C4-2B (cell line): Measurements from ENCODE around the gene GABRA5.

Experiments used
- H3K27ac ChIP-seq: fragments of 450-650 bp; 2 replicates; pipeline ENCODE4 v1.5.1; 2017
- ZFX ChIP-seq: fragments of 450-650 bp; IDR thresholded peaks from 2 replicates; pipeline ENCODE4 v1.6.1; 2017
- TF ChIP-seq, protein P1 (sequence below): fragments of 450-650 bp; conservative IDR thresholded peaks from 2 replicates; pipeline ENCODE4 v1.5.1; 2017; ENCODE audit warnings: mild to moderate bottlenecking

GABRA5 gene

DNA sequence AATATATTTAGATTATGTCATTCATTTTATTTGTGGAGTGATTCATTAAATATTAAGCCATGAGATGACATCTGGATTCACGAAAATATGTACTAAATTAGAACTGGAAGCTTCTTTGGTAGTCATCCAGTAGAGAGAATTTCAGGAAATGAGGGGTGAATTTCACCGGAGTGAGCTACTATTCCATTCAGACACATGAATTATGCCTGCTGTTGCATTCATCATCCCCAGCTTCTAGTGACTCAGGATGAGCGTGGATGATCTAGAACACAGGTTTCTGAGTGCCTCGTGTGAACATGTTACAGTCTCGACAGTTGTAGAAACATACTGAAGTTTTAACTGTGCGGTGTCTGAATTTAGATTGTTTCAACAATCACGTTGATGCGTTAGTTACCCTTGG, 61.2 kb downstream of the GABRA5 start:
- no peak overlapping the region for H3K27ac ChIP-seq
- no peak for TF ChIP-seq ZFX
- TF ChIP-seq, protein P1, sequence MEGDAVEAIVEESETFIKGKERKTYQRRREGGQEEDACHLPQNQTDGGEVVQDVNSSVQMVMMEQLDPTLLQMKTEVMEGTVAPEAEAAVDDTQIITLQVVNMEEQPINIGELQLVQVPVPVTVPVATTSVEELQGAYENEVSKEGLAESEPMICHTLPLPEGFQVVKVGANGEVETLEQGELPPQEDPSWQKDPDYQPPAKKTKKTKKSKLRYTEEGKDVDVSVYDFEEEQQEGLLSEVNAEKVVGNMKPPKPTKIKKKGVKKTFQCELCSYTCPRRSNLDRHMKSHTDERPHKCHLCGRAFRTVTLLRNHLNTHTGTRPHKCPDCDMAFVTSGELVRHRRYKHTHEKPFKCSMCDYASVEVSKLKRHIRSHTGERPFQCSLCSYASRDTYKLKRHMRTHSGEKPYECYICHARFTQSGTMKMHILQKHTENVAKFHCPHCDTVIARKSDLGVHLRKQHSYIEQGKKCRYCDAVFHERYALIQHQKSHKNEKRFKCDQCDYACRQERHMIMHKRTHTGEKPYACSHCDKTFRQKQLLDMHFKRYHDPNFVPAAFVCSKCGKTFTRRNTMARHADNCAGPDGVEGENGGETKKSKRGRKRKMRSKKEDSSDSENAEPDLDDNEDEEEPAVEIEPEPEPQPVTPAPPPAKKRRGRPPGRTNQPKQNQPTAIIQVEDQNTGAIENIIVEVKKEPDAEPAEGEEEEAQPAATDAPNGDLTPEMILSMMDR = no peak

DNA sequence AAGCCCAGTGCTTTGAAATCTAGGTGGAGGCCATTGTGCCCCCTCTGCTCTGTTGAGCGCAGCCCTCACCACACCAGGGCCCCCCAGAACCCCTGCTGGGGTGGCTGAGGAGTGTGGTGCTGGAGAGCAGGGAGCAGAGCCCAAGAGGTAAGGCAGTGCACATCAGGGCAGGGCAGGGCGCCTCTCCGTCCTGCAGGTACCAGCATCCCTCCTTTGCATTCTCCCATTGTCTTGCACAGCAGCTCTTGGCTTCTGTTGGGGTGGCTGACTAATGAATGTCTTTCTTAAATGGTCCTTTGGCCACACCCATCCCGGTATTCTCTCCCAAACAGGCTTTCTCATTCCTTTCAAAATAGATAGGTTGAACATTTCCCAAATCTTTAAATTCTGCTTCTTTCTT, 62.7 kb downstream of the GABRA5 start:
- no peak overlapping the region for H3K27ac ChIP-seq
- TF ChIP-seq ZFX = no peak
- TF ChIP-seq, protein P1 = no peak

DNA sequence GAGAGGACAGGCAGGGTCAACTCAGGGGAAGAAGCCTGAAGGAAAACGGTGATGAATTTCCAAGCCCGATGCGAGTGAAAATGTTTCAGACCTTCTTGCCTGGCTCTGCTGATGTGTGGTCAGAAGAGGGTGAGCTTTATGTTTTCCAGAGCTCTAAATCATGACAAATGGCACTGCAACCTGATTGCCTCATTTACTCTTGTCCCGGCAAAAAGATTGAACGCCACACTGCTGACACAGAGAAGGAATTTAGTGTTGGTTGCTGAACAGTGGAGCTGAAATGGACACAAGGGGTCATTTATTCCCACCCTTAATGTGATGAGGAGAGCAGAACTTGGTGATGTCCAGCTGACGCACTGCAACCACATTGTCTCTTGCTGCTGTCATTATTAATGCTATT, 68.0 kb downstream of the GABRA5 start:
- TF ChIP-seq, protein P1 = no peak
- TF ChIP-seq ZFX = no peak
- no peak overlapping the region for H3K27ac ChIP-seq

DNA sequence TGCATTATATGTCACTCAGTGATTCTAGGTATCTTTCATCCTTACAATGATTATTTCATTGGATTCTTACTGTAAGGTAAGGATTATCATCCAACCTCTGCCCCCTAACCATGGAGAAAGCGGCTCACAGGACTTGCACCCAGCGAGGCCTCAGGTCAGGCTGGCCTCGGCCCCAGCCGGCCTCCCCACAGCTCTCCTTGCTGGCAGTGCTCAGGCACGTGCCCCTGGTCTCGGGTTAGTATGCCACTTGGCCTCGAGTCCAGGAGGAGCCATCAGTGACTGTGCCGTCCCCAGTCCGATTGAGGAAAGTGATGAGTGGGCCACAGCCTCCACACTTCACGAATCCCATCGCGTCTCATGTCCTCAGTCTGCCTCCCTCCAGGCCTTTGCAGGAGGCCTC, 68.5 kb downstream of the GABRA5 start:
- TF ChIP-seq, protein P1 = no peak
- no peak for TF ChIP-seq ZFX
- no peak overlapping the region for H3K27ac ChIP-seq

DNA sequence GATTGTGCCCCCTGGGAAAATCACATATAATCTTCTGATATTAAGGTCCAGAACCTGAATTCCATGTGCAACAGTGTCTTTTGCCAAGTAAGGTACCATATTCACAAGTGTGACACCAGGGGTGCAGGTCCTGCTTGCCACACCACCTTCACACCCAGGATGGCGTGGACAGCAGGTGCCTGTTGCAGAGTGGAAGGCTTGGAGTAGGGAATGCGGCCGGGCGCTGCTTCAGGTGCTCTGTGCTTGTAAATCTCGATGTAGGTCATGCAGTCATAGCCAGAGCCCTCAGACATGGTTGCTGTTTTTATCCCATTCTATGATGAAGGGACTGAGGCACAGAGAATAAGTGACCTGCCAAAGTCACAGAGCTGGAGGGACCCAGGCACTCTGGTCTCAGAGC, 69.6 kb downstream of the GABRA5 start:
- no peak overlapping the region for H3K27ac ChIP-seq
- no peak for TF ChIP-seq ZFX
- TF ChIP-seq, protein P1 = no peak

DNA sequence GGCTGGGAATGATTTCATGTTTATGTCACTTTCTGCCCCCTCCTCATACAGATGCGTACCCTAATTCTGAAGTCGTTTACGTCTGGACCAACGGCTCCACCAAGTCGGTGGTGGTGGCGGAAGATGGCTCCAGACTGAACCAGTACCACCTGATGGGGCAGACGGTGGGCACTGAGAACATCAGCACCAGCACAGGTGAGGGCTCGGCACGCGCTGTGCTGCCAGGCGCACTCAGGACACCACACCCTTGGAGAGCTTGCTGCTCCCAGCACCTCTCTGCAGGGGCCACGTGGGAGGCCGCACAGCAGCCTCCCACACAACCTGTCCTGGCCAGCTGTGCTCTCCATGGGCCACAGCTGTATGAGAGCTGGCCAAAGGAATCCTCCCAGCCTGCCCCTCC, 70.3 kb downstream of the GABRA5 start:
- TF ChIP-seq, protein P1 = no peak
- no peak for TF ChIP-seq ZFX
- H3K27ac ChIP-seq = no peak overlapping the region

DNA sequence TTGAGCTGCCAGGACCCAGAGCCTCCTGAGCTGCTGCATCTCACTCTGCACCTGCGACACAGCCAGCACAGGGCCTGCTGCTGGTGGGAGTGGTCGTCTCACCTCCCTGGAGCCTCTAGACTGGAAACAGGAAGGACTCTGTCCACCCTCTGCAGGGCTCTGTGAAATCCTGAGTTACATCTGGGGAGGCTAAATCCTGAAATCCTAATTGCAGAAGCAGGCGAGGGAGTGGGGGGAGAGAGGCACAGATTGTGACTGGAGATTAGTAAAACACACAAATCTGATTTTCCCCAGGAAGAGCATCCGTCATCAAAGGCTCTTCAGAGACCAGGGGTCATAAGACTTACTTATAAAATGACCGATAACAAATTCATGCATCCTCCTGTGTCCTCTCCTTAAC, 72.5 kb downstream of the GABRA5 start:
- TF ChIP-seq ZFX = no peak
- TF ChIP-seq, protein P1 = no peak
- no peak overlapping the region for H3K27ac ChIP-seq
